Fibroblast of lung (primary cell): ENCODE results near the gene TRIM16. TPM values are rescaled to one million over a fixed set of nuclear protein-coding genes. Genes with fewer than 3 reads are reported as not detected.
A peak's percentile ranks its signal among the peaks of the same experiment; 100 is the strongest.
"Not testable (repeated sequence)": the region's sequence is repeated elsewhere in the genome, so short reads cannot be mapped to it uniquely, and the experiment has no call there.

ENCODE experiments used
- DNase-seq, 2 donors: peaks; one replicate each; pipeline versions ENCODE4 v3.0.0 to v3.0.0-alpha.2; 2010; ENCODE audit warnings: low read depth in 2 of 2
- H2AFZ ChIP-seq: 2 replicates; pipeline ENCODE4 v1.5.1; 2012; ENCODE audit warnings: low read length, control low read depth, inconsistent platforms
- H3K27ac ChIP-seq: 2 replicates; pipeline ENCODE4 v1.5.1; 2011; ENCODE audit warnings: low read length, control low read depth; ENCODE audit not compliant: insufficient read depth
- H3K27me3 ChIP-seq: 2 replicates; pipeline ENCODE4 v1.5.1; 2011; ENCODE audit warnings: mild to moderate bottlenecking, low read length; ENCODE audit not compliant: control insufficient read depth, insufficient read depth
- H3K36me3 ChIP-seq: 2 replicates; pipeline ENCODE4 v1.5.1; 2011; ENCODE audit warnings: low read length; ENCODE audit not compliant: control insufficient read depth, insufficient read depth
- H3K4me1 ChIP-seq: 2 replicates; pipeline ENCODE4 v1.5.1; 2011; ENCODE audit warnings: low read length; ENCODE audit not compliant: control insufficient read depth, insufficient read depth; ENCODE audit errors: extremely low read depth
- H3K4me2 ChIP-seq: 2 replicates; pipeline ENCODE4 v1.5.1; 2011; ENCODE audit warnings: low read length, control low read depth; ENCODE audit not compliant: insufficient read depth; ENCODE audit errors: extremely low read depth
- H3K4me3 ChIP-seq, 4 experiments: fragments of 200-600 bp in 1 of 4; sonication (generic) in 1 of 4; replicated peaks in 1 of 4; 2 replicates each; pipeline ENCODE4 v1.5.1; 2011 to 2016; ENCODE audit warnings: low read length in 4 of 4, low read depth in 3 of 4, mild to moderate bottlenecking in 3 of 4, control low read depth in 2 of 4, inconsistent platforms in 1 of 4, mixed read lengths in 1 of 4; ENCODE audit not compliant: insufficient read depth in 1 of 4; ENCODE audit errors: control extremely low read depth in 1 of 4
- H3K79me2 ChIP-seq: 2 replicates; pipeline ENCODE4 v1.5.1; 2012; ENCODE audit warnings: mild to moderate bottlenecking, low read length, inconsistent platforms; ENCODE audit not compliant: control insufficient read depth, insufficient read depth
- H3K9ac ChIP-seq: 2 replicates; pipeline ENCODE4 v1.5.1; 2011; ENCODE audit warnings: mild to moderate bottlenecking, low read length, control low read depth; ENCODE audit not compliant: insufficient read depth
- H3K9me3 ChIP-seq: 2 replicates; pipeline ENCODE4 v1.5.1; 2012; ENCODE audit warnings: low read depth, low read length; ENCODE audit not compliant: control insufficient read depth, insufficient read depth
- H4K20me1 ChIP-seq: 2 replicates; pipeline ENCODE4 v1.5.1; 2011; ENCODE audit warnings: low read length; ENCODE audit not compliant: control insufficient read depth, insufficient read depth; ENCODE audit errors: extremely low read depth
- polyA minus RNA-seq: library from RNA; depleted of rRNA, polyadenylated mRNA; stranded (reverse); fragments of >200 nt; gene quantifications from 2 replicates; pipeline ENCODE4 v1.2.3, GENCODE V29; 2011; ENCODE audit warnings: low replicate concordance
- polyA plus RNA-seq, 2 donors: library from polyadenylated mRNA; depleted of rRNA in 1 of 2; stranded (reverse) in 1 of 2; unstranded in 1 of 2; fragments of >200 nt; gene quantifications; 2 replicates each; pipeline ENCODE4 v1.2.1, GENCODE V29; 2011 to 2012; ENCODE audit warnings: missing spikeins in 1 of 2
- total RNA-seq: library from RNA; depleted of rRNA; stranded (reverse); fragments of >200 nt; gene quantifications from 2 replicates; pipeline ENCODE4 v1.2.1, GENCODE V29; 2014

TRIM16 gene
- 41.6 and 63.1 TPM in 2 replicates for total RNA-seq
- 21.0 and 26.0 TPM in 2 replicates for polyA plus RNA-seq
- 15.8 and 17.6 TPM in 2 replicates for polyA plus RNA-seq (2012)
- polyA minus RNA-seq = 28.6 and 34.7 TPM in 2 replicates

GRCh38 chr17:15683824-15684478 is at the start of gene TRIM16:
TRIM16 (minus strand) TSS chr17:15684311; CDS start chr17:15651609, 32,702 bp downstream.
- not testable (repeated sequence) for H3K79me2 ChIP-seq, H3K27ac ChIP-seq, H4K20me1 ChIP-seq, H3K9me3 ChIP-seq, H3K27me3 ChIP-seq, H3K36me3 ChIP-seq, H3K4me1 ChIP-seq
- peak within 1 kb of the TSS; percentile 36 for H3K9ac ChIP-seq
- peak within 1 kb of the TSS; percentile 62 to 78 (median 70) for H3K4me3 ChIP-seq
- H2AFZ ChIP-seq = peak within 1 kb of the TSS; percentile 79
- H3K4me2 ChIP-seq = peak within 1 kb of the TSS; percentile 90
- DNase-seq = peak; percentile 30 to 52

GRCh38 chr17:15733174-15733789 is 49.2 kb upstream of the TRIM16 start:
- DNase-seq, H3K4me1 ChIP-seq, H3K9ac ChIP-seq, H3K36me3 ChIP-seq, H3K4me2 ChIP-seq, H3K9me3 ChIP-seq, H3K27ac ChIP-seq, H4K20me1 ChIP-seq, H3K4me3 ChIP-seq, H3K27me3 ChIP-seq, H2AFZ ChIP-seq, H3K79me2 ChIP-seq: not testable (repeated sequence)

- not testable (repeated sequence) for H3K4me3 ChIP-seq, DNase-seq, H4K20me1 ChIP-seq, H3K27ac ChIP-seq, H3K9ac ChIP-seq, H3K36me3 ChIP-seq, H3K4me2 ChIP-seq, H3K4me1 ChIP-seq, H2AFZ ChIP-seq, H3K9me3 ChIP-seq, H3K27me3 ChIP-seq, H3K79me2 ChIP-seq
These were observed 47.8 kb upstream of the TRIM16 start, which contains the start of gene TBC1D26 for GRCh38 chr17:15731900-15732299. TBC1D26 (plus strand) TSS chr17:15732283; CDS start chr17:15735349, 3,066 bp downstream.

GRCh38 chr17:15730535-15730934 is 46.4 kb upstream of the TRIM16 start:
- not testable (repeated sequence) for H3K27me3 ChIP-seq, H3K9ac ChIP-seq, H3K79me2 ChIP-seq, H3K36me3 ChIP-seq, H3K4me1 ChIP-seq, H3K4me3 ChIP-seq, H4K20me1 ChIP-seq, DNase-seq, H3K4me2 ChIP-seq, H3K27ac ChIP-seq, H3K9me3 ChIP-seq, H2AFZ ChIP-seq

- not testable (repeated sequence) for H4K20me1 ChIP-seq, H3K4me1 ChIP-seq, H3K4me3 ChIP-seq, H3K4me2 ChIP-seq, H3K9me3 ChIP-seq, H3K79me2 ChIP-seq, H3K27ac ChIP-seq, H3K27me3 ChIP-seq, H3K9ac ChIP-seq, H3K36me3 ChIP-seq, H2AFZ ChIP-seq
- DNase-seq = peak in 1 of 2 donors; percentile 6
These were observed 32.8 kb upstream of the TRIM16 start for GRCh38 chr17:15716601-15717563.

- not testable (repeated sequence) for H3K36me3 ChIP-seq, H3K9ac ChIP-seq, DNase-seq, H3K4me1 ChIP-seq, H3K9me3 ChIP-seq, H3K27ac ChIP-seq, H3K79me2 ChIP-seq, H3K4me3 ChIP-seq, H4K20me1 ChIP-seq, H2AFZ ChIP-seq, H3K27me3 ChIP-seq, H3K4me2 ChIP-seq
These were observed 24.8 kb upstream of the TRIM16 start for GRCh38 chr17:15708879-15709278.
